Renal cortical epithelial cell (primary cell): ENCODE measurements around the gene GRM7. TPM values are rescaled to one million over a fixed set of nuclear protein-coding genes. Genes with fewer than 3 reads are reported as not detected.

Experiments
- DNase-seq: peaks from one replicate; pipeline ENCODE4 v3.0.0-alpha.2; 2011; ENCODE audit warnings: low read depth
- total RNA-seq: library from RNA; depleted of rRNA; stranded (reverse); fragments of >200 nt; gene quantifications from 2 replicates; pipeline ENCODE4 v1.2.3, GENCODE V29; 2014

The GRM7 gene
- total RNA-seq, 1 donor from 2014 or later = not detected

DNA sequence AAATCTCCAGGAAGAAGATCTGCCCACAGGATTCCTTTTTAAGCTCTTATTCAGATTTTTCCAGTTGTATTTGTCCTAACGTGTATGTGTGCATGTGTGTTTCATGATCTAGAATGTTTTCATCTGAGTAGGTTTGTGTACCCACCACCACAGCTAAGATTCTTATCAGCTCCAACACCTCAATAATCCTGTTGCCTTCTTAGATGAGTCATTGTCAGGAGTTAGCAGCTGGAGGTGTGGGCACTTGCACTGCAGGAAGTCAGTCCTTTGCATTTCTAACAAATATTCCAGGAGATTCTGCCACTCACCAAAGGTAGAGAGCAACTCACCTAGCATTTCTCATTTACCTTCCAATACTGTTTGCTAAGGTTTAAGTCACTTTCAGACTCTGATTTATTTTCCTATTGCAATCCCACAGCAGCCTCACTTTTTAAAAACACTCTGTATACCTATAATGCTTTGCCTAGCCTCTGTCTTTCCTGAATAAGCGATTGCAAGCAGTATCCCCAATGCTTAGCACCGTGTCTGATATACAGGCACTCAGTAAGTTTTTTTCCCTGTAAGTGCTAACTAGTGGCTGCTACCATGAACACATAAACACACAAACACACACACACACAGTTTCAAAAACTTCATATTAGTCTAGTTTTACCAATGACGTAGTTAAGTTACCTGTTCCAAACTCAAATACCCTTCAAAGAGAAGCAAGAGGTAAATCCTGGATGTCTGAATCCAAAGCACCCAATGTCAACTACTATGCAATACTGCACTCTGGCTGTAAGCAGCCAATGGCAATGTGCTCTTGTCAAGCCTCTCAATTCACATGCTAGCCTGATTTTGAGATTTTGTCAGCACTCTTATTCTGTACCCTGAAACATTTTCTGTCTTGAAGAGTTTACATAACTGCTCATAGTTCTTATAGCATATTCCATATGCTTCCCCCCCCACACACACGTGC is 927.2 kb downstream of the GRM7 start:
- DNase-seq = peak; percentile 82

DNA sequence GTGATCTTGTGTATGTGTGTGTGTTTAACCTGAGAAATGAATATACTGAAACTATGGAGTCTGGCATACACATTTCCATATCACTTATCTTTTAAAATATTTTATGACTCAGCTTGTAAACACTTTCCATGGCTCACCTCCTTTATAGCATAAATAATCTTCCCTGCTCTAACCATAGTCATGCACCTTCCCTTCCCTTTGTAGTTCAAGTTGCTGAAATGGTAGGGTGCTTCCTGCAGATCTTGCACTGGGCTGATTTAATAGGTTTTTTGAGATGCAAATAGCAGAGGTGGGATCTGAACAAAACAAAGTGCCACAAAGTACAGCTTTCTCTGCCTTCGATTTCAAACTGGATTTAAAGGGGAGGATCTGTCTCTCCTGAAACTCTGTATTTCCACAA is 928.0 kb downstream of the GRM7 start:
- peak; percentile 12 for DNase-seq

DNA sequence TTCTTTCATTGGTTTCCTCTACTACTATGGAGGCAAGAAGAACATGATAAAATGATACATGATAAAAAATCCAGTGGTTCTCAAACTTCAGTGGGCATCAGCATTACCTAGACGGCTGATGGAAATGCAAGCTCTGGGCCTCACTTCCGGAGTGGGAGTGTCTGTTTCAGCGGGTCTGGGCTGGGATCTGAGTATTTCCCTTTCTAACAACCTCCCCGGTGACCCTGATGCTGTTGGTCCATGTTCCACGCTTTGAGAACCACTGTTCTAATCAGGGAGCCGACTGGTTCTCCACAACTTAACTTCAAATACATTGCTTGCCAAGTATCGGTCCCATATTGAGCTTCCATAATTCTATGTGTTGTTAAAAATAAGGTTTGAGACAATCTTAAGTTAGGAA is 928.4 kb downstream of the GRM7 start:
- DNase-seq = no peak

DNA sequence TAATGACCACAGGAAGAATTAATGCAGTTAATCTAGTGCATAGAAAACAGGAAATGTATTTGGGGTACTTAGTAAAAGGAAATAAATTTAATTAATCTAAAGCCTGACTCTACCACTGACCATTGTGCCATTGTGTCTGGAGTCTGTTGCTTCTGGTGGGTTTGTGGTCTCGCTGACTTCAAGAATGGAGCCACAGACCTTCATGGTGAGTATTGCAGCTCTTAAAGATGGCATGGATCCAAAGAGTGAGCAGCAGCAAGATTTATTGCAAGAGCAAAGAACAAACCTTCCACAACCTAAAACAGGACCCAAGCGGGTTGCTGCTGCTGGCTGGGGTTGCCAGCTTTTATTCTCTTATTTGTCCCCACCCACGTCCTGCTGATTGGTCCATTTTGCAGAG is 929.2 kb downstream of the GRM7 start:
- DNase-seq = peak; percentile 50
